Gastroesophageal sphincter (tissue), 3 donors: ENCODE data around the gene OR8B3.

Experiments used
- EP300 ChIP-seq: sonication (generic); formaldehyde crosslinking; IDR thresholded peaks from one replicate; pipeline ENCODE4 v1.6.1; 2017; ENCODE audit warnings: antibody characterized with exemption, mild to moderate bottlenecking
- POLR2A ChIP-seq, 2 donors: fragments of 450-650 bp; IDR thresholded peaks; one replicate each; pipeline ENCODE4 v1.6.1; 2017; ENCODE audit warnings: antibody characterized with exemption in 2 of 2, mild to moderate bottlenecking in 2 of 2, moderate library complexity in 1 of 2
- POLR2AphosphoS5 ChIP-seq: sonication (generic); formaldehyde crosslinking; IDR thresholded peaks from one replicate; pipeline ENCODE4 v1.6.1; 2017; ENCODE audit warnings: antibody characterized with exemption
- TF ChIP-seq, protein P1 (sequence below), 4 experiments: fragments of 200-600 bp in 2 of 4; fragments of 450-650 bp in 2 of 4; sonication (generic) in 1 of 4; IDR thresholded peaks; one replicate each; pipeline ENCODE4 v1.5.1; 2017 to 2019; ENCODE audit warnings: antibody characterized with exemption in 4 of 4, mild to moderate bottlenecking in 2 of 4, moderate library complexity in 2 of 4

DNA sequence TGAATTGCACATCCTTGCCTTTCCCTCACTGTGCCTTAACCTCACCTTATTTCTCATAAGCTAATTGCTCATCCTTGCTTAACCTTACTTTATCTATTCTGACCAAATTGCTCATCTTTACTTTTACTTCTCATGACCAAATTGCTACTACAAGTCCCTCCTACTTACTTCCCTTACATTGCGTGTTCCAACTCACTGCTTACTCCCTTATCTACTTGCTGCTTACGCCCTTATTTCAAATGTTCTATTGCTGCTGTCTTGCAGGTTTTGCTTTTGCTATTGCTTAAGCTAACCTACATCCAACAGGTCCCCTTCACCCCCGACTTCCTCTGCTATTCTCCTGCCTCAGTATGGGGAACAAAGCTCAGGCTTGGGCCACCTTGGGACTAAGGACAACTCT, 22.5 kb downstream of the OR8B3 start:
- TF ChIP-seq EP300: no peak
- TF ChIP-seq, protein P1, sequence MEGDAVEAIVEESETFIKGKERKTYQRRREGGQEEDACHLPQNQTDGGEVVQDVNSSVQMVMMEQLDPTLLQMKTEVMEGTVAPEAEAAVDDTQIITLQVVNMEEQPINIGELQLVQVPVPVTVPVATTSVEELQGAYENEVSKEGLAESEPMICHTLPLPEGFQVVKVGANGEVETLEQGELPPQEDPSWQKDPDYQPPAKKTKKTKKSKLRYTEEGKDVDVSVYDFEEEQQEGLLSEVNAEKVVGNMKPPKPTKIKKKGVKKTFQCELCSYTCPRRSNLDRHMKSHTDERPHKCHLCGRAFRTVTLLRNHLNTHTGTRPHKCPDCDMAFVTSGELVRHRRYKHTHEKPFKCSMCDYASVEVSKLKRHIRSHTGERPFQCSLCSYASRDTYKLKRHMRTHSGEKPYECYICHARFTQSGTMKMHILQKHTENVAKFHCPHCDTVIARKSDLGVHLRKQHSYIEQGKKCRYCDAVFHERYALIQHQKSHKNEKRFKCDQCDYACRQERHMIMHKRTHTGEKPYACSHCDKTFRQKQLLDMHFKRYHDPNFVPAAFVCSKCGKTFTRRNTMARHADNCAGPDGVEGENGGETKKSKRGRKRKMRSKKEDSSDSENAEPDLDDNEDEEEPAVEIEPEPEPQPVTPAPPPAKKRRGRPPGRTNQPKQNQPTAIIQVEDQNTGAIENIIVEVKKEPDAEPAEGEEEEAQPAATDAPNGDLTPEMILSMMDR (IDR thresholded peaks at IDR 0.05): no peak
- no peak for TF ChIP-seq POLR2AphosphoS5
- no peak for TF ChIP-seq POLR2A (IDR thresholded peaks at IDR 0.05)
